NB4 (cell line): Measurements from ENCODE around the gene VRK3.

Source experiments
- CTCF ChIP-seq: IDR thresholded peaks from one replicate; pipeline ENCODE4 v1.5.1; 2012; ENCODE audit warnings: low read depth, low read length
- POLR2A ChIP-seq: IDR thresholded peaks from 2 replicates; pipeline ENCODE4 v1.6.1; 2011; ENCODE audit warnings: mild to moderate bottlenecking; ENCODE audit not compliant: insufficient read length; ENCODE audit errors: extremely low read depth

DNA sequence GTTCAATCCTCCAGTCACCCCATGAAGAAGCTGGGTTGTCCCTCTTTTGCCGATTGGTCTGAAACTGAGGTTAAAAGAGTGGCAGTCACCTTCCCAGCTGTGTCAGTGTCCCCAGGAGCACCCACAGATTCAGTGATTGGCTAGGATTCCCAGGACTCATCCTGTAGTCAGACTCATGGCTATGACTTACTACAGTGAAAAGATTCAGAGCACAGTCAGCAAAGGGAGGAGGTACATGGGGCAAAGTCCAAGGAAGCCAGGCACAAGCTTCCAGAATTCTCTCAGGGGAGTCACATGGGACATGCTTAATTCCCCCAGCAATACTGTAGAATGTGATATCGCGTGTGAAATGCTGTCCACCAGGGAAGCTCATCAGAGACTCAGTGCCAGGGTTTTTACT is 14.8 kb upstream of the VRK3 start:
- no peak for TF ChIP-seq CTCF
- TF ChIP-seq POLR2A, result no peak
